ENCODE data around the gene POLR1B.
"Not testable (repeated sequence)": the region's sequence is repeated elsewhere in the genome, so short reads cannot be mapped to it uniquely, and the experiment has no call there.

POLR1B gene

GRCh38 chr2:112542123-112542983 is at the start of gene POLR1B:
TSS of gene POLR1B (plus strand) at chr2:112542465. CDS start at chr2:112542495, 30 bp downstream.
- peak; percentile 88 for DNase-seq

- no peak for DNase-seq
Measured at GRCh38 chr2:112493048-112493447, 49.2 kb upstream of the POLR1B start.

GRCh38 chr2:112493858-112494648 is 48.2 kb upstream of the POLR1B start:
- peak; percentile 7 for DNase-seq

GRCh38 chr2:112494828-112495227 is 47.4 kb upstream of the POLR1B start:
- no peak for DNase-seq

- DNase-seq: not testable (repeated sequence)
Measured at GRCh38 chr2:112495878-112496277, 46.4 kb upstream of the POLR1B start.

- peak; percentile 29 for DNase-seq
Measured at GRCh38 chr2:112500850-112501484, 41.3 kb upstream of the POLR1B start.

- not testable (repeated sequence) for DNase-seq
Measured at GRCh38 chr2:112509239-112509998, 32.8 kb upstream of the POLR1B start.

GRCh38 chr2:112516801-112517200 is 25.5 kb upstream of the POLR1B start:
- no peak for DNase-seq

GRCh38 chr2:112518807-112519206 is 23.5 kb upstream of the POLR1B start:
- DNase-seq: no peak

- no peak for DNase-seq
Measured at GRCh38 chr2:112519506-112519905, 22.8 kb upstream of the POLR1B start.

- DNase-seq: no peak
Measured at GRCh38 chr2:112520234-112520783, 22.0 kb upstream of the POLR1B start.

- DNase-seq: no peak
Measured at GRCh38 chr2:112523291-112523777, 18.9 kb upstream of the POLR1B start.

- not testable (repeated sequence) for DNase-seq
Measured at GRCh38 chr2:112524276-112524675, 18.0 kb upstream of the POLR1B start.

GRCh38 chr2:112528541-112528940 is 13.7 kb upstream of the POLR1B start:
- DNase-seq: no peak

- DNase-seq: no peak
Measured at GRCh38 chr2:112529757-112530156, 12.5 kb upstream of the POLR1B start.

- DNase-seq: no peak
Measured at GRCh38 chr2:112530728-112531127, 11.5 kb upstream of the POLR1B start.

GRCh38 chr2:112534826-112535225 is 7.4 kb upstream of the POLR1B start:
- DNase-seq: no peak

- not testable (repeated sequence) for DNase-seq
Measured at GRCh38 chr2:112536665-112537064, 5.6 kb upstream of the POLR1B start.

- DNase-seq: no peak
Measured at GRCh38 chr2:112539306-112539705, 3.0 kb upstream of the POLR1B start.

GRCh38 chr2:112540906-112541305 is 1.4 kb upstream of the POLR1B start:
- no peak for DNase-seq

GRCh38 chr2:112541315-112542122 is 746 bp upstream of the POLR1B start:
- peak; percentile 88 for DNase-seq

Measured in NCI-H2171 treated with DMSO at 0.1 percent for 48 hours (cell line).